IMR-90 (cell line): ENCODE measurements around the gene EPHA6. TPM values are rescaled to one million over a fixed set of nuclear protein-coding genes. Genes with fewer than 3 reads are reported as not detected.

Experiments
- ATAC-seq: fragments of 200-7000 bp; cut with Tn5 transposase; 2 replicates; pipeline ENCODE4 v1.9.1; 2020; ENCODE audit warnings: low read depth, mild to moderate bottlenecking, moderate library complexity
- BruUV-seq: library from RNA; stranded (reverse); fragments of 400-500 nt; replicated peaks from 2 replicates; lab custom pipeline; 2021; lab: Mats Ljungman, UMichigan
- CTCF ChIA-PET: fragments of 300-600 bp; formaldehyde crosslinking; extraction: SDS; loops from one replicate; lab custom pipeline; 2021; ENCODE audit warnings: antibody characterized with exemption; lab: Yijun Ruan, JAX
- POLR2A ChIA-PET: fragments of 300-600 bp; sonication (Branson Sonifier 250); formaldehyde crosslinking; loops from one replicate; lab custom pipeline; 2022; ENCODE audit warnings: antibody characterized with exemption; ENCODE audit not compliant: unreplicated experiment; lab: Charles Lee
- DNase-seq: peaks from one replicate; pipeline ENCODE4 v3.0.0; 2013
- H2AFZ ChIP-seq: replicated peaks from 2 replicates; pipeline ENCODE3; 2013; ENCODE audit warnings: low read length, mild to moderate bottlenecking; ENCODE audit not compliant: poor library complexity
- H2AK5ac ChIP-seq: 2 replicates; pipeline ENCODE4 v1.6.1; 2013; ENCODE audit warnings: low read depth, low read length, inconsistent platforms
- H2AK9ac ChIP-seq: replicated peaks from 2 replicates; pipeline ENCODE3; 2013; ENCODE audit warnings: mild to moderate bottlenecking, low read depth, low read length, moderate library complexity; ENCODE audit not compliant: poor library complexity
- H2BK120ac ChIP-seq: 2 replicates; pipeline ENCODE4 v1.6.1; 2013; ENCODE audit warnings: low read depth, low read length, inconsistent platforms
- H2BK15ac ChIP-seq: 3 replicates; pipeline ENCODE4 v1.6.1; 2013; ENCODE audit warnings: low read depth, low read length, inconsistent platforms
- H2BK20ac ChIP-seq: 2 replicates; pipeline ENCODE4 v1.6.1; 2013; ENCODE audit warnings: low read depth, mild to moderate bottlenecking, inconsistent platforms, low read length, moderate library complexity
- H2BK5ac ChIP-seq: 2 replicates; pipeline ENCODE4 v1.6.1; 2013; ENCODE audit warnings: mild to moderate bottlenecking, low read depth, low read length, inconsistent platforms; ENCODE audit not compliant: poor library complexity, severe bottlenecking
- H3K14ac ChIP-seq: replicated peaks from 2 replicates; pipeline ENCODE4 v1.6.1; 2013; ENCODE audit warnings: low read depth, low read length, inconsistent platforms
- H3K18ac ChIP-seq: 2 replicates; pipeline ENCODE4 v1.6.1; 2013; ENCODE audit warnings: low read depth, low read length, control low read depth
- H3K23ac ChIP-seq: 2 replicates; pipeline ENCODE4 v1.6.1; 2013; ENCODE audit warnings: low read depth, low read length, inconsistent platforms
- H3K27ac ChIP-seq: 2 replicates; pipeline ENCODE4 v1.5.1; 2013; ENCODE audit warnings: mild to moderate bottlenecking, control low read depth, low read length; ENCODE audit not compliant: insufficient read depth
- H3K27me3 ChIP-seq: 2 replicates; pipeline ENCODE4 v1.6.1; 2013; ENCODE audit warnings: low read length; ENCODE audit not compliant: control insufficient read depth, insufficient read depth
- H3K36me3 ChIP-seq: 2 replicates; pipeline ENCODE4 v1.6.1; 2013; ENCODE audit warnings: low read length, mixed read lengths; ENCODE audit not compliant: control insufficient read depth, insufficient read depth
- H3K4ac ChIP-seq: 2 replicates; pipeline ENCODE4 v1.6.1; 2013; ENCODE audit warnings: low read depth, low read length, inconsistent platforms
- H3K4me1 ChIP-seq: 2 replicates; pipeline ENCODE4 v1.6.1; 2013; ENCODE audit warnings: low read length, mixed read lengths; ENCODE audit not compliant: control insufficient read depth, insufficient read depth
- H3K4me2 ChIP-seq: 2 replicates; pipeline ENCODE4 v1.6.1; 2013; ENCODE audit warnings: low read depth, mild to moderate bottlenecking, control low read depth, low read length, moderate library complexity
- H3K4me3 ChIP-seq: 2 replicates; pipeline ENCODE4 v1.5.1; 2013; ENCODE audit warnings: low read depth, mild to moderate bottlenecking, control low read depth, low read length, moderate library complexity; ENCODE audit not compliant: insufficient read depth
- H3K56ac ChIP-seq: 2 replicates; pipeline ENCODE4 v1.6.1; 2013; ENCODE audit warnings: low read length, inconsistent platforms; ENCODE audit not compliant: insufficient read depth; ENCODE audit errors: extremely low read depth
- H3K79me1 ChIP-seq, 2 experiments: 2 replicates each; pipeline ENCODE4 v1.6.1; 2013; ENCODE audit warnings: low read length in 2 of 2, inconsistent platforms in 1 of 2, low read depth in 1 of 2
- H3K9ac ChIP-seq: 2 replicates; pipeline ENCODE4 v1.6.1; 2013; ENCODE audit warnings: low read depth, low read length, control low read depth
- H3K9me1 ChIP-seq: 2 replicates; pipeline ENCODE4 v1.6.1; 2013; ENCODE audit warnings: low read length, inconsistent platforms; ENCODE audit not compliant: insufficient read depth
- H3K9me3 ChIP-seq: 2 replicates; pipeline ENCODE4 v1.6.1; 2013; ENCODE audit warnings: low read length; ENCODE audit not compliant: control insufficient read depth, insufficient read depth
- H4K20me1 ChIP-seq: 2 replicates; pipeline ENCODE4 v1.6.1; 2013; ENCODE audit warnings: low read length, inconsistent platforms; ENCODE audit not compliant: insufficient read depth
- H4K5ac ChIP-seq: 2 replicates; pipeline ENCODE4 v1.6.1; 2013; ENCODE audit warnings: mild to moderate bottlenecking, low read depth, low read length, control low read depth
- H4K8ac ChIP-seq, 2 experiments: 2 replicates each; pipeline ENCODE4 v1.6.1; 2013; ENCODE audit warnings: low read depth in 2 of 2, low read length in 2 of 2, control low read depth in 1 of 2, inconsistent platforms in 1 of 2
- H4K91ac ChIP-seq: 2 replicates; pipeline ENCODE4 v1.6.1; 2013; ENCODE audit warnings: low read depth, low read length, inconsistent platforms; ENCODE audit not compliant: insufficient read depth
- MAFK ChIP-seq: IDR thresholded peaks from 2 replicates; pipeline ENCODE4 v1.6.1; 2012; ENCODE audit warnings: low read depth, low read length, improper control_type of control experiment
- RCOR1 ChIP-seq: IDR thresholded peaks from 2 replicates; pipeline ENCODE4 v1.6.1; 2012; ENCODE audit warnings: mild to moderate bottlenecking, low read length, improper control_type of control experiment; ENCODE audit not compliant: insufficient replicate concordance
- WGBS, 2 experiments: methylation state at CpG; one replicate each; pipeline versions ENCODE4 v1.1.5 to v1.1.7; 2013; ENCODE audit warnings: missing lambda C conversion rate in 2 of 2; ENCODE audit not compliant: insufficient read length in 1 of 2; ENCODE audit errors: extremely low coverage in 2 of 2; 5-methylcytosine and 5-hydroxymethylcytosine counted together
- dilution Hi-C: fragments of 300-500 bp; cut with HindIII; formaldehyde crosslinking; loops from one replicate; pipeline ENCODE4 v1.14.3; 2018; ENCODE audit warnings: low sequenced_read_pairs; ENCODE audit not compliant: unreplicated experiment
- in situ Hi-C: fragments of 300-500 bp; cut with MboI; formaldehyde crosslinking; loops from 3 replicates; pipeline ENCODE4 v1.14.3; 2019; ENCODE audit warnings: low sequenced_read_pairs, inconsistent platforms, mixed read lengths
- intact Hi-C: fragments of 100-400 bp; cut with micrococcal nuclease; formaldehyde crosslinking; loops from 2 replicates; pipeline ENCODE4 v1.10.0; 2022
- polyA plus RNA-seq, 3 experiments: library from polyadenylated mRNA; depleted of rRNA; stranded (reverse); fragments of >200 nt; gene quantifications; 2 replicates each; pipeline ENCODE4 v1.2.3, GENCODE V29; 2012; ENCODE audit warnings: low replicate concordance in 1 of 3
- total RNA-seq: library from RNA; depleted of rRNA; stranded (reverse); fragments of >200 nt; gene quantifications from 2 replicates; pipeline ENCODE4 v1.2.3, GENCODE V29; 2012

EPHA6 gene
- total and polyA plus RNA-seq, 2 of the 4 experiments (the other 2 are of a cell fraction) = not detected

GRCh38 chr3:97029972-97030371, 215.6 kb downstream of the EPHA6 start:
- no TSS peak for BruUV-seq
- Histone ChIP-seq H2AK9ac (no peak overlapping the region), H3K14ac (no peak overlapping the region), H3K27ac (no peak overlapping the region), H2BK20ac (no peak overlapping the region), H4K8ac (no peak overlapping the region), H2BK5ac (no peak overlapping the region), H4K91ac (no peak overlapping the region), H2BK120ac (no peak overlapping the region), H2AK5ac (no peak overlapping the region), H3K4me1 (no peaks in the 10 kb centered on the region), H3K9me1 (no peaks in the 10 kb centered on the region), H3K4me3 (no peak overlapping the region), H2AFZ (no peak overlapping the region), H3K79me1 (no peaks in the 10 kb centered on the region), H3K9ac (no peak overlapping the region), H3K36me3 (no peaks in the 10 kb centered on the region), H2BK15ac (no peak overlapping the region), H3K18ac (no peak overlapping the region), H3K27me3 (no peaks in the 10 kb centered on the region), H3K9me3 (0 out of 2 replicates have a peak, but pooled peaks cover 2% of the 10 kb centered on the region), H3K4ac (no peak overlapping the region), H4K20me1 (no peaks in the 10 kb centered on the region), H3K56ac (no peak overlapping the region), H4K5ac (no peak overlapping the region), H3K4me2 (no peak overlapping the region), H3K23ac (no peak overlapping the region)
- intact Hi-C loops = loop anchor here (10.0 kb wide), 1 partner anchor 1475 kb away; no protein-coding TSS in a partner anchor
- no CpG with 5 or more reads among the region's 1 CpG for whole genome bisulfite sequencing, 2 experiments
- no peak for ATAC-seq
- dilution Hi-C loops = no loop called here
- ChIA-PET POLR2A (no interaction called here), CTCF (no interaction called here)
- no peak for DNase-seq
- TF ChIP-seq MAFK = peak; percentile 81
- TF ChIP-seq RCOR1 = no peak
- in situ Hi-C loops = no loop called here
